Epithelial cell of proximal tubule (primary cell): Measurements from ENCODE around the gene ARFIP1. TPM values are rescaled to one million over a fixed set of nuclear protein-coding genes. Genes with fewer than 3 reads are reported as not detected.
"Not testable (repeated sequence)": the region's sequence is repeated elsewhere in the genome, so short reads cannot be mapped to it uniquely, and the experiment has no call there.

Source experiments
- DNase-seq: peaks from one replicate; pipeline ENCODE4 v3.0.0-alpha.2; 2011; ENCODE audit warnings: low read depth
- H3K4me3 ChIP-seq: 2 replicates; pipeline ENCODE4 v1.5.1; 2011; ENCODE audit warnings: low read depth, mild to moderate bottlenecking, low read length
- CTCF ChIP-seq: conservative IDR thresholded peaks from 2 replicates; pipeline ENCODE4 v1.5.1; 2012; ENCODE audit warnings: low read depth, mild to moderate bottlenecking, low read length
- total RNA-seq: library from RNA; depleted of rRNA; stranded (reverse); fragments of >200 nt; gene quantifications from 2 replicates; pipeline ENCODE4 v1.2.3, GENCODE V29; 2015

Gene ARFIP1
- total RNA-seq, 1 donor from 2014 or later: 29.1 TPM

GRCh38 chr4:152851226-152851625 is 71.5 kb downstream of the ARFIP1 start:
- TF ChIP-seq CTCF: no peak
- DNase-seq: no peak
- no peak overlapping the region for H3K4me3 ChIP-seq

- DNase-seq: no peak
- H3K4me3 ChIP-seq: no peak overlapping the region
- no peak for TF ChIP-seq CTCF
These were observed 73.5 kb downstream of the ARFIP1 start for GRCh38 chr4:152853293-152853692.

GRCh38 chr4:152854016-152854415 is 74.3 kb downstream of the ARFIP1 start:
- DNase-seq, H3K4me3 ChIP-seq: not testable (repeated sequence)

GRCh38 chr4:152856960-152857359 is 77.2 kb downstream of the ARFIP1 start:
- no peak overlapping the region for H3K4me3 ChIP-seq
- TF ChIP-seq CTCF: no peak
- no peak for DNase-seq

- DNase-seq: no peak
- TF ChIP-seq CTCF: no peak
- no peak overlapping the region for H3K4me3 ChIP-seq
These were observed 79.2 kb downstream of the ARFIP1 start for GRCh38 chr4:152858934-152859333.

- H3K4me3 ChIP-seq: no peak overlapping the region
- DNase-seq: no peak
- no peak for TF ChIP-seq CTCF
These were observed 80.3 kb downstream of the ARFIP1 start for GRCh38 chr4:152860046-152860445.

- no peak overlapping the region for H3K4me3 ChIP-seq
- no peak for TF ChIP-seq CTCF
- DNase-seq: no peak
These were observed 82.9 kb downstream of the ARFIP1 start for GRCh38 chr4:152862608-152863007.

- no peak for TF ChIP-seq CTCF
- H3K4me3 ChIP-seq: no peak overlapping the region
- DNase-seq: no peak
These were observed 84.6 kb downstream of the ARFIP1 start for GRCh38 chr4:152864361-152864760.

GRCh38 chr4:152866432-152866993 is 86.8 kb downstream of the ARFIP1 start:
- H3K4me3 ChIP-seq, DNase-seq: not testable (repeated sequence)
